ENCODE results near the gene RBM38. TPM values are rescaled to one million over a fixed set of nuclear protein-coding genes. Genes with fewer than 3 reads are reported as not detected.

Gene RBM38
- total and polyA plus RNA-seq, 9 donors, result 6.3 to 77.6 (median 36.6) TPM

DNA sequence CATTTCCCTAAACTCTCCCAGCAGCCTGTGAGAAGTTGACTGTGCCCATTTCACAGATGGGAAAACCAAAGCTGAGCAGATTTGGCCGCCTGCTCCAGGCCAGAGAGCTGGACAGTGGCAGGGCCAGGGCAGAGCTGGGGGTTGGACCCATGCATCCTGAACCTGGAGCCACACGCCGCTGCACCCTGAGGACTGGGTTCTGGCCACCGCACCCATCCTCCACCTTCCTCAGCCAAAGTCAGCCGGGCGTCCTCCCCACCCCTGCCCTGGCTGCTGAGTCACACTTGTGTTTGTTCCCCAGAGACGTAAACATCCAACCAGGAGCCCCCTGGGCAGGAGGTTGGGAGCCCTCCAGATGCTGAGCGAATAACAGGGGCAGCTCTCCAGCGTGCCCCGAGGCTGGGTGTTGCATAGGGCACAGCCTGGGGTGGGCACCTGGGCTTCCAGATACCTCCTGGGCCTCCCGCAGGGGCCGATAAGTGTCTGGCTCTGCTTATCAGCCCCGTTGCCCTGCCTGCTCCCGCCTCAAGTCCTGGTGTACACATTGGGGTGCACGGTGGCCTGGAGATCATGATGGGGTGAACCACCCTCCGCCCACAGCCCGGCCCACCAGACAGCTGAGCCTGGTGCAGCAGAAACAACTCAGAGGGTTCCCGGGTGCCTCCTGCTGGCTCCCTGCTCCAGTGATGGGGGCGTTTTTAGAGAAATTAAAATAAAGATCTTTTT lies 23.8 kb downstream of the RBM38 start:
- peak in 2 of 5 donors; percentile 52 to 64 for DNase-seq
- H3K9me3 ChIP-seq, result no peaks in the 10 kb centered on the region
- H3K27me3 ChIP-seq, result no peaks in the 10 kb centered on the region
- no peak for TF ChIP-seq EP300 (IDR thresholded peaks at IDR 0.05)
- TF ChIP-seq, protein P1, sequence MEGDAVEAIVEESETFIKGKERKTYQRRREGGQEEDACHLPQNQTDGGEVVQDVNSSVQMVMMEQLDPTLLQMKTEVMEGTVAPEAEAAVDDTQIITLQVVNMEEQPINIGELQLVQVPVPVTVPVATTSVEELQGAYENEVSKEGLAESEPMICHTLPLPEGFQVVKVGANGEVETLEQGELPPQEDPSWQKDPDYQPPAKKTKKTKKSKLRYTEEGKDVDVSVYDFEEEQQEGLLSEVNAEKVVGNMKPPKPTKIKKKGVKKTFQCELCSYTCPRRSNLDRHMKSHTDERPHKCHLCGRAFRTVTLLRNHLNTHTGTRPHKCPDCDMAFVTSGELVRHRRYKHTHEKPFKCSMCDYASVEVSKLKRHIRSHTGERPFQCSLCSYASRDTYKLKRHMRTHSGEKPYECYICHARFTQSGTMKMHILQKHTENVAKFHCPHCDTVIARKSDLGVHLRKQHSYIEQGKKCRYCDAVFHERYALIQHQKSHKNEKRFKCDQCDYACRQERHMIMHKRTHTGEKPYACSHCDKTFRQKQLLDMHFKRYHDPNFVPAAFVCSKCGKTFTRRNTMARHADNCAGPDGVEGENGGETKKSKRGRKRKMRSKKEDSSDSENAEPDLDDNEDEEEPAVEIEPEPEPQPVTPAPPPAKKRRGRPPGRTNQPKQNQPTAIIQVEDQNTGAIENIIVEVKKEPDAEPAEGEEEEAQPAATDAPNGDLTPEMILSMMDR (IDR thresholded peaks at IDR 0.05), result no peak
- TF ChIP-seq POLR2A (IDR thresholded peaks at IDR 0.05), result no peak
- no peaks in the 10 kb centered on the region for H3K36me3 ChIP-seq
- intact Hi-C loops (cut with DNase I), result no loop called here
- peak overlapping the region in 1 of 2 donors; percentile 57 for H3K27ac ChIP-seq
- H3K4me3 ChIP-seq, result no peak overlapping the region
- peaks cover 11% of the 10 kb centered on the region for H3K4me1 ChIP-seq (ENCODE audit: insufficient read depth)
- WGBS, 3 donors, result 28 to 47% (median 35%) methylated on average over 19 of the region's 19 CpGs

DNA sequence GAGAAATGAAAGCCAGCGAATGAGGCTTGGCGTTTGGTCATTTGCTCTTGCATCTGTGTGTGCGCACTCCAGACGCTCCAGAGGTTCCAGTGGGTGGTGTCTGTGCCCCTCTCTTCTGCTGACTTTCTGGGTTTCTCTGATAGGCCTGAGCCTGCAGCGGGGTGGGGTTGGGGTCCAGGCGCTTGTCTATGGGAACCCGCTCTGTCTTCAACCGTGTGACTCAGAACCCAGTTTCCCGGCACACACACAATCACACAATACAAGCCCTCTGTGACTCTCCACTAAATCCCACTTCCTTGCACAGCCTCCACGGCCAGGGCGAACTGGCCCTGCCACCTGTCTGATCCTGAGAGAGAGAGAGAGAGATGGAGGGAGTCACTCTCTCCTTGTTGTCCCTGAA lies 24.6 kb downstream of the RBM38 start:
- no peaks in the 10 kb centered on the region for H3K27me3 ChIP-seq
- WGBS, 3 donors, result 48 to 55% (median 48%) methylated on average over 11 of the region's 11 CpGs
- TF ChIP-seq POLR2A (IDR thresholded peaks at IDR 0.05), result no peak
- TF ChIP-seq EP300 (IDR thresholded peaks at IDR 0.05), result no peak
- TF ChIP-seq, protein P1 (IDR thresholded peaks at IDR 0.05), result no peak
- H3K36me3 ChIP-seq, result no peaks in the 10 kb centered on the region
- no peak for DNase-seq
- intact Hi-C loops (cut with DNase I), result no loop called here
- H3K27ac ChIP-seq, result peak overlapping the region in 1 of 2 donors; percentile 57
- H3K4me1 ChIP-seq (ENCODE audit: insufficient read depth), result peaks cover 11% of the 10 kb centered on the region
- no peak overlapping the region for H3K4me3 ChIP-seq
- no peaks in the 10 kb centered on the region for H3K9me3 ChIP-seq

DNA sequence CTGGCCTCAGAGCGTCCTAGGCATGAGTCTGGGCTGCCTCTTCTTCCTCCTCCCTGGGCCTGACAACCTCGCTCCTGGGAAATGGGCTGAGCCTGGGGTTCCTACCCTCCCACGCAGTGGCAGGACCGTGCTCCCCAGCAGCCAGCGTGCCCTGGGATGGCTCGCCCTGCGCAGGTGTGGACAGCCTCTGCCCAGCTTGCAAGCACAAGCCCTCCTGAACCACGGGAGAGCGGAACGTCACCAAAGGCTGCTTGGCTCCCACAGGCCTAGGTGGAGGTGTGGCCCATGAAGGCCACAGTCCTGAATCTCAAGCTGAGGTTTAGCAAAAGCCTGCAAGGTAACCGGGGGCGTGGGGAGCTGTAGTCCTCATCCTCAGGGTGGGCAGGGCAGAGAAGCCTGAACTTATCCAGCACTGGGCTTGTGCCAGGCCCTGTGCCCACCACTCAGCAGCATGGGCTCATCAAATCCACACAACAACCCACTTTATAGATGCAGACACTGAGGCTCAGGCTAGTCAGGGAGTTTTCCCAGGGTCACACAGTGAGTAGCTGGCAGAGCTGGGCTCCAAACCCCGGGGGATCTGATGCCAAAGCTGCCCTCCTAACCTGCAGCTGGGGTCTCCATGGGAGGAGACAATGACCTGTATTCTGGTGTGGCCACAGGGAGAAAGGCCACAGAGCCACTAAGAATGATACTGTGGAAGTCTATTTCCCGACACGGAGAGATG lies 25.3 kb downstream of the RBM38 start:
- peaks cover 11% of the 10 kb centered on the region for H3K4me1 ChIP-seq (ENCODE audit: insufficient read depth)
- no peak for DNase-seq
- no peaks in the 10 kb centered on the region for H3K9me3 ChIP-seq
- H3K27me3 ChIP-seq, result no peaks in the 10 kb centered on the region
- H3K27ac ChIP-seq, result peak overlapping the region in 1 of 2 donors; percentile 57
- intact Hi-C loops (cut with DNase I), result no loop called here
- WGBS, 3 donors, result 78 to 80% (median 79%) methylated on average over 15 of the region's 15 CpGs
- TF ChIP-seq EP300 (IDR thresholded peaks at IDR 0.05) (no peak), POLR2A (IDR thresholded peaks at IDR 0.05) (no peak)
- TF ChIP-seq, protein P1 (IDR thresholded peaks at IDR 0.05), result no peak
- no peaks in the 10 kb centered on the region for H3K36me3 ChIP-seq
- H3K4me3 ChIP-seq, result no peak overlapping the region

DNA sequence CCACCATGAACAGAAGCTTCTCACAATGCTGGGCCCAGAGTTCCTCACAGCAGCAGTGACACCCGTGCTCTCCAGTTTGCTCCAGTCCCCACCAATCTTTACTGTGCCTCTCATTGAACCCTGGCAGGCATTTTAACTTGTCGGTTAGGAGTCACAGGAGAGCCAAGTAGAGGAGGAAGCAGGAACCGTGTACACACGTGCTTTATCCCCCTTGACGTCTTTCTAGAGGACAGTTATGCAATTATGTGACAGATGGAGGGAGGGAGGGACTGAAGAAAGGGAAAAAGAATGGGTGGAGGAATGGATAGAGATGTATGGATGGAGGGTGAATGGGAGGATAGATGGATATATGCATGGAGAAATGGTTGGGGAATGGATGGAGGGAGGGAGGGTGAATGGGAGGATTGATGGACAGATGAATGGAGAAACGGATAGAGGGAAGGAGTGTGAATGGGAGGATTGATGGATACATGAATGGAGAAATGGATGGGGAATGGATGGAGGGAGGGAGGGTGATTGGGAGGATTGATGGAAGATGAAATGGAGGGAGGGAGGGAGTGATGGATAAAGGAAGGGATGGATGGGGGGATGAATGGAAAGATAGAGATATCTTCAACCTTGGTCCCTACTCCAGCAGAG lies 26.0 kb downstream of the RBM38 start:
- Histone ChIP-seq H3K4me1 (ENCODE audit: insufficient read depth) (peaks cover 11% of the 10 kb centered on the region), H3K4me3 (no peak overlapping the region), H3K27ac (peak overlapping the region in 1 of 2 donors; percentile 57), H3K9me3 (no peaks in the 10 kb centered on the region), H3K27me3 (no peaks in the 10 kb centered on the region), H3K36me3 (no peaks in the 10 kb centered on the region)
- TF ChIP-seq POLR2A (IDR thresholded peaks at IDR 0.05), result no peak
- TF ChIP-seq, protein P1 (IDR thresholded peaks at IDR 0.05), result no peak
- no peak for TF ChIP-seq EP300 (IDR thresholded peaks at IDR 0.05)
- intact Hi-C loops (cut with DNase I), result no loop called here
- WGBS, 3 donors, result 72 to 82% (median 78%) methylated on average over 6 of the region's 6 CpGs
- no peak for DNase-seq
